HG03521 (cell line): Measurements from ENCODE around the gene MAP3K20.
"Not testable (repeated sequence)": the region's sequence is repeated elsewhere in the genome, so short reads cannot be mapped to it uniquely, and the experiment has no call there.

Experiments
- ATAC-seq: cut with Tn5 transposase; IDR thresholded peaks from one replicate; pipeline ENCODE4 v1.9.1; 2021; ENCODE audit warnings: mild to moderate bottlenecking, moderate library complexity; ENCODE audit not compliant: unreplicated experiment

Gene MAP3K20

GRCh38 chr2:173153301-173153885 lies 77.7 kb downstream of the MAP3K20 start:
- ATAC-seq, result no peak

- ATAC-seq, result no peak
Observed at GRCh38 chr2:173157676-173158293, 82.1 kb downstream of the MAP3K20 start.

- ATAC-seq, result no peak
Observed at GRCh38 chr2:173159791-173160463, 84.3 kb downstream of the MAP3K20 start.

- no peak for ATAC-seq
Observed at GRCh38 chr2:173160618-173161017, 85.0 kb downstream of the MAP3K20 start.

- no peak for ATAC-seq
Observed at GRCh38 chr2:173161040-173161439, 85.4 kb downstream of the MAP3K20 start.

GRCh38 chr2:173161507-173161906 lies 85.9 kb downstream of the MAP3K20 start:
- ATAC-seq, result no peak

GRCh38 chr2:173163357-173163756 lies 87.7 kb downstream of the MAP3K20 start:
- not testable (repeated sequence) for ATAC-seq

- ATAC-seq, result no peak
Observed at GRCh38 chr2:173164396-173164795, 88.8 kb downstream of the MAP3K20 start.

- no peak for ATAC-seq
Observed at GRCh38 chr2:173165443-173166238, 90.0 kb downstream of the MAP3K20 start.

GRCh38 chr2:173171321-173171720 lies 95.7 kb downstream of the MAP3K20 start:
- ATAC-seq, result no peak

GRCh38 chr2:173171924-173172643 lies 96.4 kb downstream of the MAP3K20 start:
- ATAC-seq, result no peak

- ATAC-seq, result not testable (repeated sequence)
Observed at GRCh38 chr2:173174339-173174738, 98.7 kb downstream of the MAP3K20 start.

- no peak for ATAC-seq
Observed at GRCh38 chr2:173175222-173175621, 99.6 kb downstream of the MAP3K20 start.

GRCh38 chr2:173181982-173182381 lies 106.3 kb downstream of the MAP3K20 start:
- ATAC-seq, result no peak

GRCh38 chr2:173184031-173185004 lies 108.7 kb downstream of the MAP3K20 start:
- ATAC-seq, result no peak

- ATAC-seq, result no peak
Observed at GRCh38 chr2:173185437-173185836, 109.8 kb downstream of the MAP3K20 start.

- no peak for ATAC-seq
Observed at GRCh38 chr2:173187941-173188788, 112.5 kb downstream of the MAP3K20 start.

GRCh38 chr2:173191601-173192000 lies 116.0 kb downstream of the MAP3K20 start:
- no peak for ATAC-seq

GRCh38 chr2:173192071-173192470 lies 116.4 kb downstream of the MAP3K20 start:
- no peak for ATAC-seq
